KMS-11 (cell line): ENCODE data around the gene CD5L.
A peak's percentile ranks its signal among the peaks of the same experiment; 100 is the strongest.

Experiments used
- H2AFZ ChIP-seq: fragments of 200-600 bp; sonication (generic); 2 replicates; pipeline ENCODE4 v1.6.1; 2016; ENCODE audit warnings: antibody characterized with exemption, mixed run types, low read depth
- H3K27ac ChIP-seq: fragments of 200-600 bp; sonication (generic); 2 replicates; pipeline ENCODE4 v1.6.1; 2016; ENCODE audit warnings: mild to moderate bottlenecking, mixed run types
- H3K27me3 ChIP-seq: fragments of 200-600 bp; sonication (generic); 2 replicates; pipeline ENCODE4 v1.6.1; 2017; ENCODE audit warnings: mild to moderate bottlenecking, low read depth, mixed run types, moderate library complexity; ENCODE audit not compliant: insufficient read depth
- H3K36me3 ChIP-seq: fragments of 200-600 bp; sonication (generic); 2 replicates; pipeline ENCODE4 v1.6.1; 2017; ENCODE audit warnings: mild to moderate bottlenecking, mixed run types; ENCODE audit not compliant: insufficient read depth
- H3K4me1 ChIP-seq: fragments of 200-600 bp; sonication (generic); 2 replicates; pipeline ENCODE4 v1.6.1; 2016; ENCODE audit warnings: mild to moderate bottlenecking, low read depth, mixed run types; ENCODE audit not compliant: poor library complexity, severe bottlenecking
- H3K4me2 ChIP-seq: fragments of 200-600 bp; sonication (generic); 2 replicates; pipeline ENCODE4 v1.7.0; 2016; ENCODE audit warnings: mild to moderate bottlenecking, mixed run types
- H3K4me3 ChIP-seq: fragments of 200-600 bp; sonication (generic); IDR thresholded peaks from 2 replicates; pipeline ENCODE4 v1.6.1; 2017; ENCODE audit warnings: low read depth, low read length, mixed read lengths; ENCODE audit not compliant: insufficient read depth
- H3K79me2 ChIP-seq: fragments of 200-600 bp; sonication (generic); 2 replicates; pipeline ENCODE4 v1.6.1; 2016; ENCODE audit warnings: low read depth, mixed run types; ENCODE audit not compliant: insufficient read depth
- H3K9ac ChIP-seq: fragments of 200-600 bp; sonication (generic); 2 replicates; pipeline ENCODE4 v1.6.1; 2016; ENCODE audit warnings: mild to moderate bottlenecking, mixed run types
- H4K20me1 ChIP-seq: fragments of 200-600 bp; sonication (generic); 2 replicates; pipeline ENCODE4 v1.6.1; 2016; ENCODE audit warnings: mild to moderate bottlenecking, mixed run types; ENCODE audit not compliant: insufficient read depth
- CTCF ChIP-seq: fragments of 200-600 bp; sonication (generic); conservative IDR thresholded peaks from 2 replicates; pipeline ENCODE4 v1.6.1; 2017; ENCODE audit warnings: low read depth, mild to moderate bottlenecking, antibody characterized with exemption, low read length, moderate library complexity, mixed read lengths

Gene CD5L

GRCh38 chr1:157852476-157852875 is 10.9 kb upstream of the CD5L start:
- Histone ChIP-seq H3K4me2 (no peak overlapping the region), H3K4me1 (peaks cover 12% of the 10 kb centered on the region), H3K27ac (no peak overlapping the region), H3K9ac (no peak overlapping the region), H3K4me3 (no peak overlapping the region), H2AFZ (no peak overlapping the region), H3K27me3 (no peaks in the 10 kb centered on the region), H4K20me1 (no peaks in the 10 kb centered on the region), H3K36me3 (no peaks in the 10 kb centered on the region), H3K79me2 (no peaks in the 10 kb centered on the region)
- TF ChIP-seq CTCF: no peak

DNA sequence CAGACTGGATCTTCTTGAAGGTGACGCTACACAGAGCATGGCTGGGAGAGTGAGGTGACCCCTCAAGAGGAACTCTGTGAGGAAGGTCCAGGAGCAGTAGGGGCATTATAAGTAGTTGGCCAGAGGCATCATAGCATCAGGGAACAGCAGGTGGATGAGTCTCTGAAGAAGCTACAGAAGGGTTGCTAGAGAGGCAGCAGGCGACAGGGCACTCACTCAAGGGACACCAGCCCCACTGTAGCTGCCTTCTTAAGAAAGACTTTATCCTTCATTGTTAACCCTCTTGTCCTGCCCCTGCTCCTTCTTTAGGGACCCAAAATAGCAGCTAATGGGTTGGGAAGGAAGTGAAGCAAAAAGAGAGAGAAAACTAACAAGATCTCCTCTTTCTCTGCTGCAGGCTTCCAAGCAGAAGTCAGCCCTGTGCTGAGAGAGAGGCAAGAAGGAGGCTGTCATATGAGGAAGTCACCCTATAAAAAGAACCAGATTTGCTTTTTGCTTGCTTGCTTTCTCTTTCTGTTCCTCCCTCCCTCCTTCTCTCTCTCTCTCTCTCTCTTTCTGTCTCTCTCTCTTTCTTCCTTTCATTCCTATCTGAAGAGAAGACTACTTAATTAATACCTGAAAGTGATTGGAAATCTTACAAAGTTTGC is 7.7 kb upstream of the CD5L start:
- no peaks in the 10 kb centered on the region for H3K27me3 ChIP-seq
- peaks cover 12% of the 10 kb centered on the region for H3K4me1 ChIP-seq
- peak overlapping the region; percentile 42 for H2AFZ ChIP-seq
- no peaks in the 10 kb centered on the region for H3K36me3 ChIP-seq
- no peak overlapping the region; the same call in 1 of the 2 replicates for H3K4me2 ChIP-seq
- H4K20me1 ChIP-seq: no peaks in the 10 kb centered on the region
- H3K9ac ChIP-seq: no peak overlapping the region
- no peak for TF ChIP-seq CTCF
- H3K27ac ChIP-seq: no peak overlapping the region
- H3K79me2 ChIP-seq: no peaks in the 10 kb centered on the region
- no peak overlapping the region for H3K4me3 ChIP-seq

DNA sequence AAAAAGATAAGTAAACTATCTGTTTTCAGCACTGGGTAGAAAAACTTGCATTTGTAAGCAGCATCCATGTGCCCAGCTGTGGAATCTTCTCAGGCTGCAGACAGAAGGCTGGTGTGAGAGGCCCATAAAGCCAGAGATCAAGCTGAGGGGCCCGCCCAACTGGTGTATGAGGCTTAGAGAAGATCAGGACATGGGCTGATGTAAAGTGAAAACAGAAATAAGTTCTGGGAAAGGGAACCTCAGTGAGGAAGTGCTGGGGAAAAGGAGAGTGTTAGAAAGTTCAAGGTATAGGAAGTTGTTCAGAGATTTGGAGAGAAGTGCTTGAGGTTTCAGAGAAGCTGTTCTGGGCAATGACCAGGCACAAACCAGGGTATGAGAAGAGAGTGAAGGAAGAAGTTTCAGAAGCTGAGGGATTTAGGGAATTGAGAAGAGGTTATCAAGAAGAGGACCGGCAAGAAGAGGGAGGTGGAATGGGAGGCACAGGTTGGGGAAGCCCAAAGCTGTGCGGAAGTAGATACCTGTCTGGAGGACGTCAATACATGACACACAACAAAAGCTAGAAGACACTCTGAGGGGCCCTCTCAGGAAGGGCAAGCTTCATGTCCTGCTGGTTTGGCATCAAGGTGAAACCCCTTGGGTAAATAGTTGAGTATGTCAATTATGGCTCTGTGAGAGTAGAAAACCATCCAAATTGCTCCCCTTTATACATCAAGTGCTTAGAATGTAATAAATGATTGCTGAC is 2.7 kb upstream of the CD5L start:
- no peaks in the 10 kb centered on the region for H4K20me1 ChIP-seq
- TF ChIP-seq CTCF: no peak
- no peak overlapping the region for H2AFZ ChIP-seq
- peaks cover 5% of the 10 kb centered on the region for H3K4me1 ChIP-seq
- H3K9ac ChIP-seq: no peak overlapping the region
- no peaks in the 10 kb centered on the region for H3K27me3 ChIP-seq
- H3K79me2 ChIP-seq: no peaks in the 10 kb centered on the region
- no peak overlapping the region for H3K4me3 ChIP-seq
- no peaks in the 10 kb centered on the region for H3K36me3 ChIP-seq
- H3K4me2 ChIP-seq: no peak overlapping the region
- H3K27ac ChIP-seq: no peak overlapping the region

DNA sequence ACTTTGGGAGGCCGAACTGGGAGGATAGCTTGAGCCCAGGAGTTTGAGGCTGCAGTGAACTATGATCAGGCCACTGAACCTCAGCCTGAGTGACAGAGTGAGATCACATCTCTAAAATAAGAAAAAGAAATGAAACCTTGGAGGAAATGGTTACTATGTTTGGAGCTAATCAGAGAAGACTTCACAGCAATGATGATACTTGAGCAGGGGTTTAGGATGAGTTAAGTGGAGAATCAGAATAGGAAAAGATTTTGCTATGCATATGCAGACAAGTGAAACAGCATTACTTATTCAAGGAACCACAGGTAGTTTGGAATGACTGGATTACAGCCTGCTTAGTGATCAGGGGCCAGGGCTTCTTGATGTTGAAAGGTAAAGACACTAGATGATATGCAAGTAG is 1.3 kb upstream of the CD5L start:
- H3K4me2 ChIP-seq: no peak overlapping the region
- H3K36me3 ChIP-seq: no peaks in the 10 kb centered on the region
- TF ChIP-seq CTCF: no peak
- H4K20me1 ChIP-seq: no peaks in the 10 kb centered on the region
- H3K4me3 ChIP-seq: no peak overlapping the region
- H3K27ac ChIP-seq: no peak overlapping the region
- peaks cover 7% of the 10 kb centered on the region for H3K4me1 ChIP-seq
- H3K79me2 ChIP-seq: no peaks in the 10 kb centered on the region
- H2AFZ ChIP-seq: no peak overlapping the region
- no peaks in the 10 kb centered on the region for H3K27me3 ChIP-seq
- no peak overlapping the region for H3K9ac ChIP-seq
